NB4 (cell line): ENCODE measurements around the gene NDRG3.

Experiments
- CTCF ChIP-seq: IDR thresholded peaks from one replicate; pipeline ENCODE4 v1.5.1; 2012; ENCODE audit warnings: low read depth, low read length
- MAX ChIP-seq: IDR thresholded peaks from 2 replicates; pipeline ENCODE4 v1.6.1; 2011; ENCODE audit warnings: low read depth, low read length
- MYC ChIP-seq: IDR thresholded peaks from 2 replicates; pipeline ENCODE4 v1.6.1; 2011; ENCODE audit warnings: low read depth, low read length
- POLR2A ChIP-seq: IDR thresholded peaks from 2 replicates; pipeline ENCODE4 v1.6.1; 2011; ENCODE audit warnings: mild to moderate bottlenecking; ENCODE audit not compliant: insufficient read length; ENCODE audit errors: extremely low read depth

- no peak for TF ChIP-seq CTCF
- no peak for TF ChIP-seq POLR2A
- TF ChIP-seq MAX: no peak
- no peak for TF ChIP-seq MYC
Observed at GRCh38 chr20:36663031-36663430, 82.9 kb downstream of the NDRG3 start.
